SU-DHL-6 (cell line): ENCODE data around the gene CYFIP2.

ENCODE experiments used
- H2AFZ ChIP-seq: fragments of 200-600 bp; sonication (generic); 2 replicates; pipeline ENCODE4 v1.6.1; 2014; ENCODE audit warnings: low read depth, mild to moderate bottlenecking, moderate library complexity, mixed read lengths, antibody characterized with exemption, low read length; ENCODE audit not compliant: severe bottlenecking
- H3F3A ChIP-seq: fragments of 200-600 bp; shearing (Covaris generic); 2 replicates; pipeline ENCODE4 v1.6.0; 2016; ENCODE audit warnings: antibody characterized with exemption, mild to moderate bottlenecking; ENCODE audit not compliant: insufficient read depth
- H3K27ac ChIP-seq: fragments of 200-600 bp; sonication (generic); 2 replicates; pipeline ENCODE4 v1.5.1; 2016; ENCODE audit warnings: low read depth, mild to moderate bottlenecking, low read length, moderate library complexity, mixed read lengths
- H3K27me3 ChIP-seq: fragments of 200-600 bp; sonication (generic), shearing (Covaris generic); 2 replicates; pipeline ENCODE4 v1.6.0; 2014; ENCODE audit warnings: mild to moderate bottlenecking, low read length
- H3K36me3 ChIP-seq: fragments of 200-600 bp; sonication (generic); 2 replicates; pipeline ENCODE4 v1.6.1; 2014; ENCODE audit warnings: mild to moderate bottlenecking, low read length, mixed read lengths
- H3K4me2 ChIP-seq: fragments of 300-600, 200-600 bp; shearing (Covaris generic), sonication (generic); 2 replicates; pipeline ENCODE4 v1.6.0; 2014; ENCODE audit warnings: low read length, low read depth, mild to moderate bottlenecking; ENCODE audit not compliant: poor library complexity, severe bottlenecking
- H3K4me3 ChIP-seq: fragments of 200-600 bp; sonication (generic); 2 replicates; pipeline ENCODE4 v1.5.1; 2014; ENCODE audit warnings: antibody characterized with exemption, low read length, mild to moderate bottlenecking, mixed read lengths; ENCODE audit not compliant: insufficient read depth, poor library complexity, severe bottlenecking
- H3K79me2 ChIP-seq: fragments of 200-600 bp; sonication (generic); 2 replicates; pipeline ENCODE4 v1.6.1; 2014; ENCODE audit warnings: mild to moderate bottlenecking, low read length, moderate library complexity; ENCODE audit not compliant: insufficient read depth
- H3K9ac ChIP-seq: fragments of 200-600 bp; sonication (generic); 2 replicates; pipeline ENCODE4 v1.7.0; 2014; ENCODE audit warnings: mild to moderate bottlenecking, low read length
- H3K9me2 ChIP-seq: fragments of 200-600 bp; sonication (generic); replicated peaks from 2 replicates; pipeline ENCODE4 v1.6.1; 2014; ENCODE audit warnings: low read length; ENCODE audit not compliant: insufficient read depth
- H3K9me3 ChIP-seq: fragments of 200-600 bp; sonication (generic); 2 replicates; pipeline ENCODE4 v1.6.1; 2014; ENCODE audit warnings: low read length, mixed read lengths; ENCODE audit not compliant: insufficient read depth
- H4K20me1 ChIP-seq: fragments of 200-600 bp; sonication (generic); 2 replicates; pipeline ENCODE4 v1.6.1; 2014; ENCODE audit warnings: low read depth, mild to moderate bottlenecking, antibody characterized with exemption, low read length, moderate library complexity, mixed read lengths
- EZH2phosphoT487 ChIP-seq: fragments of 200-600 bp; sonication (generic), shearing (Covaris generic); conservative IDR thresholded peaks from 2 replicates; pipeline ENCODE4 v1.6.1; 2018; ENCODE audit warnings: mild to moderate bottlenecking, antibody characterized with exemption, low read length, moderate library complexity, mixed read lengths
- TF ChIP-seq, protein P1 (sequence below): fragments of 200-600 bp; sonication (generic); IDR thresholded peaks from one replicate; pipeline ENCODE4 v1.5.1; 2017; ENCODE audit warnings: antibody characterized with exemption, mild to moderate bottlenecking, low read length, moderate library complexity; ENCODE audit not compliant: insufficient read depth, poor library complexity, severe bottlenecking

The CYFIP2 gene

DNA sequence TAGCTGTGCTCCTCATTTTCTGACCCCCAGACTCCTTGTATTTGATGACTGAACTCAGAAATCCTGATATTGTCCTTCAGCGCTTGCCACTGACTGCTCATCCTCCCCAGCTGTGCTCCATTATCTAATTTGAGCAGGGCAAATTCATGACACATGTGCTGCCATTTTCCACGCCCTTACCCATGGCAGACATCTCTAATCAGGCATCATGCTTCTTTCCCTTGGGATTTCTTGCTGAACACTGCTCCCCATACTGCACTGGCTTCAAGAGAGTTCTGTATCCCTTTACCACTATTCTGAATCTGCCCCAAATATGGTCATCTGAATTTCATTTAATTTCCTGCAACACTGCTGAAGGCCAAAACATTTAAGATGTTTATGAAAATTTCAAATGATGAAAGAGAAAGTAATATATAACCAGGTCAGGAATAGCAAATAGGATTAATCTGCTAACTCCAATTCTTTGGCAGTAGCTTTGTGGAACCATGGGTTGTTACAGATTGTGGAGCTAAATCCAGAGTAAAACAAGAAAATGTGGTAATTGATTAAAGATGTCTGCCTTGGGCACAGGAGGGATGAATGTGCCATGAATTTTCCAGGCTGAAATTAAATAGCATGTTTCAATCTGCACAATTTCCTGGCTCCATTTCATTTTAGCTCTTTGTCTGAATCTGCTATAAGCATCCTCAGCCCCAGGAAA is 93.6 kb downstream of the CYFIP2 start:
- TF ChIP-seq, protein P1, sequence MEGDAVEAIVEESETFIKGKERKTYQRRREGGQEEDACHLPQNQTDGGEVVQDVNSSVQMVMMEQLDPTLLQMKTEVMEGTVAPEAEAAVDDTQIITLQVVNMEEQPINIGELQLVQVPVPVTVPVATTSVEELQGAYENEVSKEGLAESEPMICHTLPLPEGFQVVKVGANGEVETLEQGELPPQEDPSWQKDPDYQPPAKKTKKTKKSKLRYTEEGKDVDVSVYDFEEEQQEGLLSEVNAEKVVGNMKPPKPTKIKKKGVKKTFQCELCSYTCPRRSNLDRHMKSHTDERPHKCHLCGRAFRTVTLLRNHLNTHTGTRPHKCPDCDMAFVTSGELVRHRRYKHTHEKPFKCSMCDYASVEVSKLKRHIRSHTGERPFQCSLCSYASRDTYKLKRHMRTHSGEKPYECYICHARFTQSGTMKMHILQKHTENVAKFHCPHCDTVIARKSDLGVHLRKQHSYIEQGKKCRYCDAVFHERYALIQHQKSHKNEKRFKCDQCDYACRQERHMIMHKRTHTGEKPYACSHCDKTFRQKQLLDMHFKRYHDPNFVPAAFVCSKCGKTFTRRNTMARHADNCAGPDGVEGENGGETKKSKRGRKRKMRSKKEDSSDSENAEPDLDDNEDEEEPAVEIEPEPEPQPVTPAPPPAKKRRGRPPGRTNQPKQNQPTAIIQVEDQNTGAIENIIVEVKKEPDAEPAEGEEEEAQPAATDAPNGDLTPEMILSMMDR, result no peak
- TF ChIP-seq EZH2phosphoT487, result no peak
- H3K9me2 ChIP-seq, result no peaks in the 10 kb centered on the region
- H4K20me1 ChIP-seq, result no peaks in the 10 kb centered on the region

GRCh38 chr5:157362012-157362411 is 96.1 kb downstream of the CYFIP2 start:
- Histone ChIP-seq H3K9ac (no peak overlapping the region), H4K20me1 (no peaks in the 10 kb centered on the region), H3F3A (no peaks in the 10 kb centered on the region), H3K79me2 (no peaks in the 10 kb centered on the region), H3K36me3 (peaks cover 37% of the 10 kb centered on the region; the same call in 1 of the 2 replicates), H3K4me3 (no peak overlapping the region), H3K9me2 (no peaks in the 10 kb centered on the region), H3K27me3 (no peaks in the 10 kb centered on the region), H3K4me2 (no peak overlapping the region), H3K27ac (no peak overlapping the region), H2AFZ (no peak overlapping the region), H3K9me3 (no peaks in the 10 kb centered on the region)
- TF ChIP-seq EZH2phosphoT487, result no peak
- TF ChIP-seq, protein P1, result no peak

More for the DNA sequence above, 93.6 kb downstream of the CYFIP2 start:
- H3F3A ChIP-seq, result no peaks in the 10 kb centered on the region
- H3K79me2 ChIP-seq, result no peaks in the 10 kb centered on the region
- H3K27ac ChIP-seq, result no peak overlapping the region
- H3K36me3 ChIP-seq, result peaks cover 15% of the 10 kb centered on the region; the same call in 1 of the 2 replicates
- H2AFZ ChIP-seq, result no peak overlapping the region
- no peaks in the 10 kb centered on the region for H3K9me3 ChIP-seq
- H3K4me3 ChIP-seq, result no peak overlapping the region
- H3K4me2 ChIP-seq, result no peak overlapping the region
- H3K9ac ChIP-seq, result no peak overlapping the region
- H3K27me3 ChIP-seq, result no peaks in the 10 kb centered on the region

DNA sequence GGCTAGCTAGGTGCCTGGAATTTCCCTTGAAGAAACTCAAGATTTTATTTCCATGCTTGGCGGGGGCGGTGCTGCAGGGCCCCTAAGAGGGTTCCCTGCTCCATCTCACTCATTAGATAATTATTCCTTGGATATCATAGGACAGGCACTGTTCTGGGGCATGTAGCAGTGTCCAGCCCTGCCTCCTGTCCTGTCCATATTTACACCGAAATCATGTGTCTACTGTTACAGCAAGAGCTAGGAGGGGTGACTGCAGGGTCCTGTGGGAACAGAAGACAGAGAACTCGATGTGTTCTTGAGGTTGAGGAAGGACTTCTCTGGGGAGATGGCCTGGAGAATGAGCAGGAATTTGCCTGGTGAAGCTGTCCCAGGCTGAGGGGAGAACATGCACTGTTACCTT is 96.6 kb downstream of the CYFIP2 start:
- H3K79me2 ChIP-seq, result no peaks in the 10 kb centered on the region
- no peaks in the 10 kb centered on the region for H3K9me3 ChIP-seq
- no peak overlapping the region for H3K9ac ChIP-seq
- H2AFZ ChIP-seq, result no peak overlapping the region
- H3K4me2 ChIP-seq, result no peak overlapping the region
- H3K4me3 ChIP-seq, result no peak overlapping the region
- H3K27me3 ChIP-seq, result no peaks in the 10 kb centered on the region
- H3F3A ChIP-seq, result no peaks in the 10 kb centered on the region
- H3K36me3 ChIP-seq, result peaks cover 41% of the 10 kb centered on the region; the same call in 1 of the 2 replicates
- H4K20me1 ChIP-seq, result no peaks in the 10 kb centered on the region
- TF ChIP-seq EZH2phosphoT487, result no peak
- TF ChIP-seq, protein P1, result no peak
- no peaks in the 10 kb centered on the region for H3K9me2 ChIP-seq
- no peak overlapping the region for H3K27ac ChIP-seq
